HG03439 (cell line): ENCODE results near the gene SCARB1.

Experiments
- ATAC-seq: cut with Tn5 transposase; IDR thresholded peaks from one replicate; pipeline ENCODE4 v1.9.1; 2021; ENCODE audit warnings: mild to moderate bottlenecking, moderate library complexity; ENCODE audit not compliant: unreplicated experiment

Gene SCARB1

GRCh38 chr12:124779161-124780141, 84.2 kb downstream of the SCARB1 start:
- ATAC-seq, result no peak

- no peak for ATAC-seq
Measured at GRCh38 chr12:124778411-124778810, 85.3 kb downstream of the SCARB1 start.

- ATAC-seq, result no peak
Measured at GRCh38 chr12:124777399-124778372, 86.0 kb downstream of the SCARB1 start.

- no peak for ATAC-seq
Measured at GRCh38 chr12:124776125-124776513, 87.5 kb downstream of the SCARB1 start.

- peak; percentile 82 for ATAC-seq
Measured at GRCh38 chr12:124774462-124775167, 89.0 kb downstream of the SCARB1 start.

- ATAC-seq, result peak; percentile 32
Measured at GRCh38 chr12:124774054-124774461, 89.6 kb downstream of the SCARB1 start.

GRCh38 chr12:124772289-124773170, 91.1 kb downstream of the SCARB1 start:
- no peak for ATAC-seq

GRCh38 chr12:124771462-124772288, 92.0 kb downstream of the SCARB1 start:
- peak; percentile 16 for ATAC-seq

GRCh38 chr12:124770728-124771127, 92.9 kb downstream of the SCARB1 start:
- ATAC-seq, result no peak

- ATAC-seq, result no peak
Measured at GRCh38 chr12:124769881-124770512, 93.7 kb downstream of the SCARB1 start.

- no peak for ATAC-seq
Measured at GRCh38 chr12:124769163-124769530, 94.5 kb downstream of the SCARB1 start.

GRCh38 chr12:124768452-124769162, 95.1 kb downstream of the SCARB1 start:
- no peak for ATAC-seq

GRCh38 chr12:124767066-124767821, 96.4 kb downstream of the SCARB1 start:
- peak; percentile 79 for ATAC-seq

- no peak for ATAC-seq
Measured at GRCh38 chr12:124766727-124767065, 97.0 kb downstream of the SCARB1 start.

GRCh38 chr12:124765581-124766489, 97.8 kb downstream of the SCARB1 start:
- ATAC-seq, result no peak
